Caco-2 (cell line): ENCODE data around the gene KLHL15. TPM values are rescaled to one million over a fixed set of nuclear protein-coding genes. Genes with fewer than 3 reads are reported as not detected.
"Not testable (repeated sequence)": the region's sequence is repeated elsewhere in the genome, so short reads cannot be mapped to it uniquely, and the experiment has no call there.

Source experiments
- BruUV-seq: library from RNA; stranded (reverse); fragments of 400-500 nt; replicated peaks from 2 replicates; lab custom pipeline; 2021; lab: Mats Ljungman, UMichigan
- CTCF ChIA-PET: fragments of 300-600 bp; sonication (Branson Sonifier 250); formaldehyde crosslinking; loops from one replicate; lab custom pipeline; 2022; ENCODE audit warnings: antibody characterized with exemption; lab: Charles Lee
- POLR2A ChIA-PET: fragments of 300-600 bp; sonication (Branson Sonifier 250); formaldehyde crosslinking; loops from one replicate; lab custom pipeline; 2022; ENCODE audit warnings: antibody characterized with exemption; lab: Charles Lee
- DNase-seq, 2 experiments: peaks; one replicate each; pipeline versions ENCODE4 v3.0.0 to v3.0.0-alpha.2; 2020 to 2022
- H3K27me3 ChIP-seq: replicated peaks from 2 replicates; pipeline ENCODE4 v1.6.0; 2011; ENCODE audit warnings: low read length; ENCODE audit not compliant: control insufficient read depth, insufficient read depth
- H3K36me3 ChIP-seq: 2 replicates; pipeline ENCODE4 v1.5.1; 2011; ENCODE audit warnings: low read length; ENCODE audit not compliant: control insufficient read depth, insufficient read depth
- H3K4me1 ChIP-seq: fragments of 250-450 bp; sonication (Bioruptor Pico); 2 replicates; pipeline ENCODE4 v1.5.1; 2020; ENCODE audit warnings: mild to moderate bottlenecking
- H3K4me3 ChIP-seq: 2 replicates; pipeline ENCODE4 v1.5.1; 2011; ENCODE audit warnings: low read depth, mild to moderate bottlenecking, control low read depth, low read length
- H3K9me3 ChIP-seq: fragments of 250-450 bp; sonication (Bioruptor Pico); 2 replicates; pipeline ENCODE4 v1.5.1; 2020; ENCODE audit warnings: mild to moderate bottlenecking, moderate library complexity
- H3K27ac Mint-ChIP-seq: one replicate; pipeline ENCODE4 v1.8.0; 2022; ENCODE audit warnings: mixed read lengths; ENCODE audit not compliant: unreplicated experiment
- H3K27me3 Mint-ChIP-seq: one replicate; pipeline ENCODE4 v1.8.0; 2022; ENCODE audit warnings: mixed read lengths; ENCODE audit not compliant: insufficient read depth, unreplicated experiment
- H3K36me3 Mint-ChIP-seq: one replicate; pipeline ENCODE4 v1.8.0; 2022; ENCODE audit warnings: mild to moderate bottlenecking, mixed read lengths; ENCODE audit not compliant: insufficient read depth, unreplicated experiment
- H3K4me1 Mint-ChIP-seq: one replicate; pipeline ENCODE4 v1.8.0; 2022; ENCODE audit warnings: low read depth, mixed read lengths; ENCODE audit not compliant: unreplicated experiment
- H3K4me3 Mint-ChIP-seq: one replicate; pipeline ENCODE4 v1.8.0; 2022; ENCODE audit warnings: mild to moderate bottlenecking, moderate library complexity, mixed read lengths; ENCODE audit not compliant: unreplicated experiment
- H3K9me3 Mint-ChIP-seq: one replicate; pipeline ENCODE4 v1.8.0; 2022; ENCODE audit warnings: mixed read lengths; ENCODE audit not compliant: unreplicated experiment
- intact Hi-C: fragments of 100-400 bp; cut with micrococcal nuclease; formaldehyde crosslinking; loops from one replicate; pipeline ENCODE4 v1.10.0; 2022; ENCODE audit not compliant: unreplicated experiment
- total RNA-seq: library from RNA; stranded (reverse); gene quantifications from 2 replicates; pipeline ENCODE4 v1.2.3, GENCODE V29; 2022
- TF ChIP-seq, protein P1 (sequence below), 2 experiments: fragments of 200-600 bp in 1 of 2; IDR thresholded peaks; 1 replicate in 1 of 2; 2 replicates in 1 of 2; pipeline versions ENCODE4 v1.5.1 to v1.8.0; 2011 to 2022; ENCODE audit warnings: antibody characterized with exemption in 1 of 2, control low read depth in 1 of 2, inconsistent platforms in 1 of 2, low read depth in 1 of 2, low read length in 1 of 2, mild to moderate bottlenecking in 1 of 2, moderate library complexity in 1 of 2; ENCODE audit not compliant: insufficient read depth in 1 of 2, severe bottlenecking in 1 of 2, unreplicated experiment in 1 of 2

Gene KLHL15
- total RNA-seq, 1 experiment from 2014 or later, result 7.4 TPM

GRCh38 chrX:23980011-23980441 lies 47.0 kb downstream of the KLHL15 start:
- Mint-ChIP-seq H3K27me3 (no peaks in the 10 kb centered on the region), H3K4me3 (peak overlapping the region; percentile 67), H3K9me3 (no peaks in the 10 kb centered on the region), H3K36me3 (peaks cover 14% of the 10 kb centered on the region), H3K27ac (peak overlapping the region; percentile 63), H3K4me1 (peaks cover 9% of the 10 kb centered on the region)
- BruUV-seq, result no TSS peak
- ChIA-PET CTCF (interaction anchor here (1.2 kb wide), 1 partner anchor 46 kb away, joined by 3 read pairs; no protein-coding TSS in a partner anchor), POLR2A (no interaction called here)
- intact Hi-C loops, result loop anchor here (5.0 kb wide), 1 partner anchor 48 kb away; no protein-coding TSS in a partner anchor
- peak in 1 of 2 experiments; percentile 28 for DNase-seq
- no peak overlapping the region for H3K4me3 ChIP-seq
- H3K9me3 ChIP-seq, result no peaks in the 10 kb centered on the region
- peaks cover 5% of the 10 kb centered on the region for H3K4me1 ChIP-seq
- no peaks in the 10 kb centered on the region for H3K27me3 ChIP-seq
- TF ChIP-seq, protein P1, sequence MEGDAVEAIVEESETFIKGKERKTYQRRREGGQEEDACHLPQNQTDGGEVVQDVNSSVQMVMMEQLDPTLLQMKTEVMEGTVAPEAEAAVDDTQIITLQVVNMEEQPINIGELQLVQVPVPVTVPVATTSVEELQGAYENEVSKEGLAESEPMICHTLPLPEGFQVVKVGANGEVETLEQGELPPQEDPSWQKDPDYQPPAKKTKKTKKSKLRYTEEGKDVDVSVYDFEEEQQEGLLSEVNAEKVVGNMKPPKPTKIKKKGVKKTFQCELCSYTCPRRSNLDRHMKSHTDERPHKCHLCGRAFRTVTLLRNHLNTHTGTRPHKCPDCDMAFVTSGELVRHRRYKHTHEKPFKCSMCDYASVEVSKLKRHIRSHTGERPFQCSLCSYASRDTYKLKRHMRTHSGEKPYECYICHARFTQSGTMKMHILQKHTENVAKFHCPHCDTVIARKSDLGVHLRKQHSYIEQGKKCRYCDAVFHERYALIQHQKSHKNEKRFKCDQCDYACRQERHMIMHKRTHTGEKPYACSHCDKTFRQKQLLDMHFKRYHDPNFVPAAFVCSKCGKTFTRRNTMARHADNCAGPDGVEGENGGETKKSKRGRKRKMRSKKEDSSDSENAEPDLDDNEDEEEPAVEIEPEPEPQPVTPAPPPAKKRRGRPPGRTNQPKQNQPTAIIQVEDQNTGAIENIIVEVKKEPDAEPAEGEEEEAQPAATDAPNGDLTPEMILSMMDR (IDR thresholded peaks at IDR 0.05; ENCODE audit: insufficient read depth in 1 of 2, low read depth in 1 of 2, low read length in 1 of 2, severe bottlenecking in 1 of 2, unreplicated experiment in 1 of 2), result no peak
- no peaks in the 10 kb centered on the region for H3K36me3 ChIP-seq

DNA sequence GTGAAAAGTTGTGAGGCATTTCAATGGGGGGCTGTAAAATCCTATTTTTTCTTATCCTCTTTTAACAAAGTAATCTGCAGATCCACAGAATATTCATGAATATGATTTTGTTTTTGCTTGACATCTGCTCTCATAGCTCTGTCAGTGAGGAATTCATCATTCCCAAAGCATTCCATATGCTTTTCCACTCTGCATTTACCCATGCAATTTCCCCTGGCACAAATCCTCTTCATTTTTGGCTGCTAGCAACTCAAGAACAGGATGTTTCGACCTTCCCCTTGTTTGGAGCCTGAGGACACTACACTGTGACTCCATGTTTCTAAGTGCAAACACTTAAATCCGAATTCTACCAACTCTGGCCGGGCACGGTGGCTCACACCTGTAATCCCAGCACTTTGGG lies 48.5 kb downstream of the KLHL15 start:
- intact Hi-C loops, result no loop called here
- BruUV-seq, result no TSS peak
- H3K27me3 Mint-ChIP-seq, result no peaks in the 10 kb centered on the region
- no peak overlapping the region for H3K4me3 Mint-ChIP-seq
- POLR2A ChIA-PET, result no interaction called here
- H3K4me1 ChIP-seq, result peaks cover 5% of the 10 kb centered on the region
- H3K36me3 Mint-ChIP-seq, result peaks cover 14% of the 10 kb centered on the region
- CTCF ChIA-PET, result no interaction called here
- no peaks in the 10 kb centered on the region for H3K9me3 ChIP-seq
- H3K36me3 ChIP-seq, result no peaks in the 10 kb centered on the region
- H3K27ac Mint-ChIP-seq, result no peak overlapping the region
- TF ChIP-seq, protein P1 (IDR thresholded peaks at IDR 0.05; ENCODE audit: insufficient read depth in 1 of 2, low read depth in 1 of 2, low read length in 1 of 2, severe bottlenecking in 1 of 2, unreplicated experiment in 1 of 2), result no peak
- no peak for DNase-seq
- no peak overlapping the region for H3K4me3 ChIP-seq
- H3K9me3 Mint-ChIP-seq, result no peaks in the 10 kb centered on the region
- no peaks in the 10 kb centered on the region for H3K27me3 ChIP-seq
- H3K4me1 Mint-ChIP-seq, result peaks cover 9% of the 10 kb centered on the region

DNA sequence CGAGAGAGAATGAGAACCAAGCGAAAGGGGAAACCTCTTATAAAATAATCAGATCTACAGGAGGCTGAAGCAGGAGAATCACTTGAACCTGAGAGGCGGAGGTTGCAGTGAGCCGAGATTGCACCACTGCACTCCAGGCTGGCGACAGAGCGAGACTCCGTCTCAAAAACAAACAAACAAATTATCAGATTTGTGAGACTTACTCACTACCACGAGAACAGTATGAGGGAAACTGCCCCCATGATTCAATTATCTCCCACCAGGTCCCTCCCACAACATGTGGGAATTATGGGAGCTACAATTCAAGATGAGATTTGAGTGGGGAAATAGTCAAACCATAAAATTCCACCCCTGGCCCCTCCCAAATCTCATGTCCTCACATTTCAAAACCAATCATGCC lies 61.4 kb downstream of the KLHL15 start:
- H3K36me3 Mint-ChIP-seq, H3K9me3 Mint-ChIP-seq, H3K27me3 Mint-ChIP-seq, H3K4me3 Mint-ChIP-seq, H3K27me3 ChIP-seq, CTCF ChIA-PET, H3K4me3 ChIP-seq, intact Hi-C loops, POLR2A ChIA-PET, H3K27ac Mint-ChIP-seq, DNase-seq, BruUV-seq, H3K36me3 ChIP-seq, H3K4me1 ChIP-seq, H3K4me1 Mint-ChIP-seq, H3K9me3 ChIP-seq: not testable (repeated sequence)

- H3K27me3 Mint-ChIP-seq, result no peaks in the 10 kb centered on the region
- H3K4me3 ChIP-seq, result no peak overlapping the region
- no peaks in the 10 kb centered on the region for H3K36me3 ChIP-seq
- intact Hi-C loops, result no loop called here
- H3K36me3 Mint-ChIP-seq, result no peaks in the 10 kb centered on the region
- H3K9me3 Mint-ChIP-seq, result no peaks in the 10 kb centered on the region
- no peaks in the 10 kb centered on the region for H3K9me3 ChIP-seq
- no peaks in the 10 kb centered on the region for H3K4me1 ChIP-seq
- H3K4me3 Mint-ChIP-seq, result no peak overlapping the region
- no peaks in the 10 kb centered on the region for H3K4me1 Mint-ChIP-seq
- H3K27ac Mint-ChIP-seq, result no peak overlapping the region
- BruUV-seq, result no TSS peak
- no peak for DNase-seq
- CTCF ChIA-PET, result no interaction called here
- TF ChIP-seq, protein P1 (IDR thresholded peaks at IDR 0.05; ENCODE audit: insufficient read depth in 1 of 2, low read depth in 1 of 2, low read length in 1 of 2, severe bottlenecking in 1 of 2, unreplicated experiment in 1 of 2), result no peak
- no peaks in the 10 kb centered on the region for H3K27me3 ChIP-seq
- POLR2A ChIA-PET, result no interaction called here
Measured at GRCh38 chrX:23964191-23964590, 62.8 kb downstream of the KLHL15 start.
